K562 (cell line): Measurements from ENCODE around the gene NDUFA6. TPM values are rescaled to one million over a fixed set of nuclear protein-coding genes. Genes with fewer than 3 reads are reported as not detected.
A peak's percentile ranks its signal among the peaks of the same experiment; 100 is the strongest.

ENCODE experiments used
- ATAC-seq: fragments of 200-7000 bp; cut with Tn5 transposase; 3 replicates; pipeline ENCODE4 v1.9.1; 2020; ENCODE audit warnings: moderate library complexity
- BruUV-seq: library from RNA; stranded (reverse); fragments of 400-500 nt; replicated peaks from 2 replicates; lab custom pipeline; 2021; lab: Mats Ljungman, UMichigan
- CTCF ChIA-PET: fragments of 300-600 bp; formaldehyde crosslinking; extraction: SDS; loops from one replicate; lab custom pipeline; 2021; ENCODE audit warnings: low intra/inter-chr PET ratio; lab: Yijun Ruan, JAX
- POLR2A ChIA-PET: fragments of 300-600, 350-650 bp; sonication (Branson Sonifier 250); formaldehyde crosslinking; extraction: SDS; loops from one replicate; lab custom pipeline; 2021; ENCODE audit warnings: antibody characterized with exemption, inconsistent platforms; lab: Yijun Ruan, JAX
- DNase-seq, 4 experiments: peaks; one replicate each; pipeline versions ENCODE4 v3.0.0 to v3.0.0-alpha.2; 2011 to 2018; ENCODE audit warnings: low spot score in 3 of 4, mixed read lengths in 3 of 4; ENCODE audit errors: extremely low read depth in 1 of 4
- FAIRE-seq: peaks from 2 replicates; lab custom pipeline; 2011; peaks lifted over from hg19 to GRCh38; lab: Jason Lieb, UNC
- H2AFZ ChIP-seq: 2 replicates; pipeline ENCODE4 v1.6.0; 2011; ENCODE audit warnings: low read depth, low read length, control low read depth, inconsistent platforms
- H3K27ac ChIP-seq: fragments of 200-600 bp; 3 replicates; pipeline ENCODE4 v1.8.0; 2011; ENCODE audit warnings: low read depth, mild to moderate bottlenecking, control low read depth, inconsistent platforms, low read length, moderate library complexity, mixed read lengths; ENCODE audit errors: extremely low read depth
- H3K27me3 ChIP-seq, 2 experiments: fragments of 300-600 bp in 1 of 2; 2 replicates in 1 of 2; 3 replicates in 1 of 2; pipeline versions ENCODE4 v1.6.0 to v1.8.0; 2011; ENCODE audit warnings: inconsistent platforms in 2 of 2, low read length in 2 of 2, mild to moderate bottlenecking in 1 of 2, mixed read lengths in 1 of 2, moderate library complexity in 1 of 2; ENCODE audit not compliant: control insufficient read depth in 2 of 2, insufficient read depth in 2 of 2
- H3K36me3 ChIP-seq: fragments of 300-600 bp; 3 replicates; pipeline ENCODE4 v1.8.0; 2011; ENCODE audit warnings: mild to moderate bottlenecking, low read length, inconsistent platforms; ENCODE audit not compliant: control insufficient read depth, insufficient read depth
- H3K4me1 ChIP-seq, 2 experiments: fragments of 200-600 bp in 1 of 2; replicated peaks in 1 of 2; 2 replicates in 1 of 2; 3 replicates in 1 of 2; pipeline versions ENCODE4 v1.5.1 to v1.8.0; 2011; ENCODE audit warnings: inconsistent platforms in 2 of 2, low read length in 2 of 2, mild to moderate bottlenecking in 1 of 2, mixed read lengths in 1 of 2, moderate library complexity in 1 of 2; ENCODE audit not compliant: control insufficient read depth in 2 of 2, insufficient read depth in 2 of 2
- H3K4me2 ChIP-seq: 2 replicates; pipeline ENCODE4 v1.6.1; 2011; ENCODE audit warnings: low read length, control low read depth, inconsistent platforms, mixed read lengths; ENCODE audit not compliant: insufficient read depth
- H3K4me3 ChIP-seq: fragments of 200-600 bp; sonication (generic), shearing (Covaris generic); 2 replicates; pipeline ENCODE4 v1.5.1; 2016; ENCODE audit warnings: control low read depth, inconsistent platforms
- H3K79me2 ChIP-seq: fragments of 200-600 bp; 3 replicates; pipeline ENCODE4 v1.8.0; 2011; ENCODE audit warnings: low read length, inconsistent platforms; ENCODE audit not compliant: control insufficient read depth, insufficient read depth
- H3K9ac ChIP-seq, 2 experiments: 2 replicates each; pipeline versions ENCODE4 v1.6.0 to v1.6.1; 2011; ENCODE audit warnings: low read depth in 2 of 2, low read length in 2 of 2, control low read depth in 1 of 2, inconsistent platforms in 1 of 2, mild to moderate bottlenecking in 1 of 2, mixed read lengths in 1 of 2; ENCODE audit not compliant: insufficient read depth in 1 of 2
- H3K9me1 ChIP-seq: one replicate; pipeline ENCODE4 v1.6.0; 2011; ENCODE audit warnings: inconsistent platforms, mild to moderate bottlenecking, low read length, moderate library complexity; ENCODE audit not compliant: control insufficient read depth, insufficient read depth
- H3K9me3 ChIP-seq: replicated peaks from 2 replicates; pipeline ENCODE4 v1.5.1; 2011; ENCODE audit warnings: low read depth, low read length, inconsistent platforms; ENCODE audit not compliant: control insufficient read depth, insufficient read depth
- H4K20me1 ChIP-seq: replicated peaks from 2 replicates; pipeline ENCODE4 v1.6.1; 2011; ENCODE audit warnings: low read length, inconsistent platforms, mixed read lengths; ENCODE audit not compliant: control insufficient read depth, insufficient read depth
- JUND ChIP-seq, 2 experiments: IDR thresholded peaks; 2 replicates in 1 of 2; 3 replicates in 1 of 2; pipeline ENCODE4 v1.6.1; 2011; ENCODE audit warnings: borderline replicate concordance in 2 of 2, low read depth in 2 of 2, low read length in 2 of 2, improper control_type of control experiment in 1 of 2, missing biosample characterization in 1 of 2, missing genetic modification characterization in 1 of 2, missing genetic modification reagents in 1 of 2
- MEIS2 ChIP-seq: fragments of 450-650 bp; IDR thresholded peaks from 2 replicates; pipeline ENCODE4 v1.6.1; 2014; ENCODE audit warnings: mild to moderate bottlenecking; ENCODE audit not compliant: partially characterized antibody
- NCOA2 ChIP-seq, 2 experiments: fragments of 450-650 bp; IDR thresholded peaks; 2 replicates each; pipeline ENCODE4 v1.6.1; 2018; ENCODE audit warnings: mild to moderate bottlenecking in 2 of 2, moderate library complexity in 1 of 2; ENCODE audit not compliant: partially characterized antibody in 2 of 2
- NFATC3 ChIP-seq: fragments of 450-650 bp; IDR thresholded peaks from 2 replicates; pipeline ENCODE4 v1.6.1; 2017; ENCODE audit warnings: mild to moderate bottlenecking
- SMAD4 ChIP-seq: fragments of 250-450 bp; sonication (Bioruptor Pico); conservative IDR thresholded peaks from 2 replicates; pipeline ENCODE4 v1.8.0; 2021; ENCODE audit warnings: inconsistent platforms, mild to moderate bottlenecking, moderate library complexity
- TBP ChIP-seq: optimal IDR thresholded peaks from 2 replicates; pipeline ENCODE3; 2011; ENCODE audit warnings: low read depth, low read length, improper control_type of control experiment
- ZBTB17 ChIP-seq: fragments of 450-650 bp; formaldehyde crosslinking; IDR thresholded peaks from 2 replicates; pipeline ENCODE4 v1.4.0; 2020; ENCODE audit warnings: mild to moderate bottlenecking
- WGBS: fragments of 100-300 bp; shearing (Covaris generic); methylation state at CpG from one replicate; pipeline ENCODE4 v1.1.6; 2016; ENCODE audit warnings: low coverage, mixed read lengths; ENCODE audit not compliant: insufficient coverage; ENCODE audit errors: missing lambda C conversion rate; 5-methylcytosine and 5-hydroxymethylcytosine counted together
- in situ Hi-C: fragments of 300-500 bp; cut with MboI; formaldehyde crosslinking; loops from 4 replicates; pipeline ENCODE4 v1.15.0; 2018; ENCODE audit warnings: inconsistent platforms, mixed read lengths
- intact Hi-C: fragments of 100-400 bp; cut with micrococcal nuclease; formaldehyde crosslinking; loops from 2 replicates; pipeline ENCODE4 v1.14.2; 2022
- polyA plus RNA-seq, 8 experiments: library from polyadenylated mRNA; depleted of rRNA in 4 of 8; stranded (reverse) in 5 of 8; unstranded in 3 of 8; fragments of >200 nt; fragmentation: Nextera tagmentation in 2 of 8; fragmentation: Illumina TruSeq in 1 of 8; extraction: Ambion mirVana in 2 of 8; extraction: Trizol in 1 of 8; gene quantifications; 2 replicates each; pipeline versions ENCODE4 v1.2.1 to v1.2.3, GENCODE V29; 2011 to 2014; ENCODE audit warnings: inconsistent platforms in 1 of 8, missing spikeins in 1 of 8
- total RNA-seq, 7 experiments: library from RNA; depleted of rRNA in 6 of 7; stranded (reverse); fragments of >200 nt in 6 of 7; fragmentation: Illumina TruSeq in 2 of 7; extraction: Trizol in 2 of 7; gene quantifications; 2 replicates each; pipeline versions ENCODE4 v1.2.1 to v1.2.3, GENCODE V29; 2011 to 2021; ENCODE audit warnings: low replicate concordance in 1 of 7

NDUFA6 gene
- total and polyA plus RNA-seq, 9 of the 15 experiments (the other 6 are each of a cell fraction or from before 2014, with no cell fraction given) = 90.0 to 474 (median 128) TPM

- no peak for TF ChIP-seq JUND (IDR thresholded peaks at IDR 0.05; ENCODE audit: borderline replicate concordance, low read depth, low read length)
- no peak for TF ChIP-seq JUND (tag; IDR thresholded peaks at IDR 0.05; ENCODE audit: borderline replicate concordance, low read depth, low read length)
- no peak for TF ChIP-seq NFATC3
- TF ChIP-seq NCOA2 (IDR thresholded peaks at IDR 0.05; ENCODE audit: partially characterized antibody in 2 of 2) = no peak
- no peak for TF ChIP-seq ZBTB17 (CRISPR knock-in tag)
- TF ChIP-seq, all 486 proteins: peak for 8
These were observed 847 bp upstream of the NDUFA6 start (continued) for GRCh38 chr22:42091455-42091782.

- in situ Hi-C loops = no loop called here
- CTCF ChIA-PET = no interaction called here
These were observed 4.5 kb downstream of the NDUFA6 start for GRCh38 chr22:42086051-42086450.

More at GRCh38 chr22:42086051-42086450, 4.5 kb downstream of the NDUFA6 start:
- intact Hi-C loops = no loop called here
- peaks cover 2 to 7% of the 10 kb centered on the region in 2 experiments; a peak in 3 of 5 replicates for H3K4me1 ChIP-seq
- H3K9me3 ChIP-seq = peaks cover 8% of the 10 kb centered on the region; the same call in 1 of the 2 replicates
- DNase-seq = no peak
- TF ChIP-seq TBP (no peak), MEIS2 (peak; percentile 6), SMAD4 (CRISPR knock-in tag) (no peak)
- TF ChIP-seq, all 486 proteins: peak for 1
- Histone ChIP-seq H3K79me2 (peaks cover 42% of the 10 kb centered on the region), H3K4me2 (no peak overlapping the region), H3K36me3 (peaks cover 62% of the 10 kb centered on the region), H2AFZ (no peak overlapping the region), H3K9me1 (no peaks in the 10 kb centered on the region), H3K9ac (no peak overlapping the region), H3K4me3 (no peak overlapping the region), H3K27me3 (no peaks in the 10 kb centered on the region), H4K20me1 (no peaks in the 10 kb centered on the region), H3K27ac (no peak overlapping the region)
- FAIRE-seq (peak; percentile 6), ATAC-seq (no peak)
- no TSS peak for BruUV-seq
- 80% methylated on average over 6 of the region's 6 CpGs for WGBS
- POLR2A ChIA-PET = interaction anchor here (0.6 to 1.2 kb wide), 2 partner anchors 10 to 115 kb away, joined by 3 read pairs; no protein-coding TSS in a partner anchor
